Peyer's patch (tissue), 4 donors: ENCODE data around the gene FGD3. TPM values are rescaled to one million over a fixed set of nuclear protein-coding genes. Genes with fewer than 3 reads are reported as not detected.

Experiments used
- DNase-seq, 3 donors: peaks; one replicate each; pipeline ENCODE4 v3.0.0-alpha.2; 2017 to 2019
- H3K27ac ChIP-seq, 4 donors: fragments of 200-600 bp; sonication (generic); one replicate each; pipeline ENCODE4 v1.5.1; 2016 to 2019
- H3K27me3 ChIP-seq, 2 donors: fragments of 200-600 bp; sonication (generic); one replicate each; pipeline ENCODE4 v1.5.1; 2019
- H3K36me3 ChIP-seq, 3 donors: fragments of 200-600 bp; sonication (generic); one replicate each; pipeline ENCODE4 v1.5.1; 2016 to 2019
- H3K4me1 ChIP-seq, 4 donors: fragments of 200-600 bp; sonication (generic); one replicate each; pipeline ENCODE4 v1.5.1; 2016 to 2019
- H3K4me3 ChIP-seq, 4 donors: fragments of 200-600 bp; sonication (generic); 1 replicate in 3 of 4; 2 replicates in 1 of 4; pipeline ENCODE4 v1.5.1; 2016 to 2019; ENCODE audit warnings: mild to moderate bottlenecking in 1 of 4
- H3K9me3 ChIP-seq, 4 donors: fragments of 200-600 bp; sonication (generic); one replicate each; pipeline ENCODE4 v1.5.1; 2016 to 2019; ENCODE audit warnings: mild to moderate bottlenecking in 1 of 4
- CTCF ChIP-seq, 6 experiments: fragments of 450-650 bp in 4 of 6; fragments of 200-600 bp in 2 of 6; sonication (generic) in 1 of 6; IDR thresholded peaks; one replicate each; pipeline ENCODE4 v1.5.1; 2017 to 2019; ENCODE audit warnings: antibody characterized with exemption in 6 of 6, mild to moderate bottlenecking in 3 of 6, moderate library complexity in 1 of 6
- POLR2A ChIP-seq, 2 donors: fragments of 450-650 bp; IDR thresholded peaks; one replicate each; pipeline ENCODE4 v1.5.1; 2017; ENCODE audit warnings: antibody characterized with exemption in 2 of 2, mild to moderate bottlenecking in 2 of 2, moderate library complexity in 2 of 2
- total RNA-seq, 4 donors: library from RNA; depleted of rRNA; stranded (reverse); fragments of >200 nt; gene quantifications; one replicate each; pipeline ENCODE4 v1.1.0, GENCODE V29; 2016

FGD3 gene
- total RNA-seq, 4 donors from 2014 or later = 4.6 to 48.7 (median 7.8) TPM

- peak overlapping the region in 1 of 4 donors; percentile 17 for H3K27ac ChIP-seq
- no peaks in the 10 kb centered on the region for H3K9me3 ChIP-seq
- TF ChIP-seq POLR2A (IDR thresholded peaks at IDR 0.05) = no peak
- TF ChIP-seq CTCF (IDR thresholded peaks at IDR 0.05) = no peak
Measured at GRCh38 chr9:93037476-93037971, 90.2 kb downstream of the FGD3 start.

GRCh38 chr9:93038918-93039317 lies 91.6 kb downstream of the FGD3 start:
- no peak overlapping the region for H3K27ac ChIP-seq
- no peak overlapping the region for H3K4me3 ChIP-seq
- H3K4me1 ChIP-seq = peaks cover 0 to 7% (median 0%) of the 10 kb centered on the region in 4 donors
- H3K36me3 ChIP-seq = no peaks in the 10 kb centered on the region
- no peak for DNase-seq
- no peaks in the 10 kb centered on the region for H3K27me3 ChIP-seq
- TF ChIP-seq CTCF (IDR thresholded peaks at IDR 0.05) = no peak
- TF ChIP-seq POLR2A (IDR thresholded peaks at IDR 0.05) = no peak
- H3K9me3 ChIP-seq = no peaks in the 10 kb centered on the region

More at GRCh38 chr9:93037476-93037971, 90.2 kb downstream of the FGD3 start:
- Histone ChIP-seq H3K27me3 (no peaks in the 10 kb centered on the region), H3K4me1 (peaks cover 0 to 7% (median 0%) of the 10 kb centered on the region in 4 donors), H3K4me3 (no peak overlapping the region), H3K36me3 (no peaks in the 10 kb centered on the region)
- no peak for DNase-seq

GRCh38 chr9:93039456-93039855 lies 92.1 kb downstream of the FGD3 start:
- Histone ChIP-seq H3K9me3 (no peaks in the 10 kb centered on the region), H3K27me3 (no peaks in the 10 kb centered on the region), H3K36me3 (no peaks in the 10 kb centered on the region), H3K4me3 (no peak overlapping the region), H3K4me1 (peaks cover 0 to 7% (median 0%) of the 10 kb centered on the region in 4 donors), H3K27ac (no peak overlapping the region)
- DNase-seq = no peak
- TF ChIP-seq CTCF (IDR thresholded peaks at IDR 0.05) = no peak
- TF ChIP-seq POLR2A (IDR thresholded peaks at IDR 0.05) = no peak

- Histone ChIP-seq H3K4me3 (no peak overlapping the region), H3K27ac (no peak overlapping the region), H3K4me1 (peaks cover 0 to 7% (median 0%) of the 10 kb centered on the region in 4 donors), H3K27me3 (no peaks in the 10 kb centered on the region), H3K36me3 (no peaks in the 10 kb centered on the region), H3K9me3 (no peaks in the 10 kb centered on the region)
- TF ChIP-seq CTCF (IDR thresholded peaks at IDR 0.05) (no peak), POLR2A (IDR thresholded peaks at IDR 0.05) (no peak)
- no peak for DNase-seq
Measured at GRCh38 chr9:93039976-93040375, 92.7 kb downstream of the FGD3 start.

- H3K27ac ChIP-seq = no peak overlapping the region
- DNase-seq = no peak
- peaks cover 0 to 7% (median 0%) of the 10 kb centered on the region in 4 donors for H3K4me1 ChIP-seq
- no peaks in the 10 kb centered on the region for H3K27me3 ChIP-seq
- no peaks in the 10 kb centered on the region for H3K36me3 ChIP-seq
- TF ChIP-seq POLR2A (IDR thresholded peaks at IDR 0.05) (no peak), CTCF (IDR thresholded peaks at IDR 0.05) (no peak)
- H3K4me3 ChIP-seq = no peak overlapping the region
- no peaks in the 10 kb centered on the region for H3K9me3 ChIP-seq
Measured at GRCh38 chr9:93040409-93040808, 93.1 kb downstream of the FGD3 start.
